Measurements from ENCODE around the gene TCEAL7.
"Not testable (repeated sequence)": the region's sequence is repeated elsewhere in the genome, so short reads cannot be mapped to it uniquely, and the experiment has no call there.

TCEAL7 gene

GRCh38 chrX:103347682-103348397, 17.8 kb downstream of the TCEAL7 start:
- DNase-seq (ENCODE audit: low read depth): no peak
- no peak overlapping the region for H3K4me3 ChIP-seq (ENCODE audit: low read depth, low read length)
- TF ChIP-seq MAX (IDR thresholded peaks at IDR 0.05; ENCODE audit: low read depth, low read length): no peak
- TF ChIP-seq MYC (IDR thresholded peaks at IDR 0.05; ENCODE audit: low read depth, low read length): no peak

- no peak for DNase-seq (ENCODE audit: low read depth)
- H3K4me3 ChIP-seq (ENCODE audit: low read depth, low read length): no peak within 1 kb of the TSS
- TF ChIP-seq POLR2A (IDR thresholded peaks at IDR 0.05; ENCODE audit: extremely low read depth, insufficient read length): no peak
- no peak for TF ChIP-seq MYC (IDR thresholded peaks at IDR 0.05; ENCODE audit: low read depth, low read length)
- TF ChIP-seq CTCF (IDR thresholded peaks at IDR 0.05; ENCODE audit: low read depth, low read length): no peak
- no peak for TF ChIP-seq MAX (IDR thresholded peaks at IDR 0.05; ENCODE audit: low read depth, low read length)
Observed at GRCh38 chrX:103356130-103356798, 26.2 kb downstream of the TCEAL7 start, which contains the start of gene TCEAL9. Gene TCEAL9 (plus strand): TSS chrX:103356506. CDS start chrX:103357685, 1,179 bp downstream.

- TF ChIP-seq CTCF (IDR thresholded peaks at IDR 0.05; ENCODE audit: low read depth, low read length) (no peak), POLR2A (IDR thresholded peaks at IDR 0.05; ENCODE audit: extremely low read depth, insufficient read length) (no peak), MYC (IDR thresholded peaks at IDR 0.05; ENCODE audit: low read depth, low read length) (no peak), MAX (IDR thresholded peaks at IDR 0.05; ENCODE audit: low read depth, low read length) (no peak)
- DNase-seq (ENCODE audit: low read depth): no peak
Observed at GRCh38 chrX:103356858-103357257, 26.8 kb downstream of the TCEAL7 start.

GRCh38 chrX:103357871-103358270, 27.8 kb downstream of the TCEAL7 start:
- TF ChIP-seq POLR2A (IDR thresholded peaks at IDR 0.05; ENCODE audit: extremely low read depth, insufficient read length) (no peak), MYC (IDR thresholded peaks at IDR 0.05; ENCODE audit: low read depth, low read length) (no peak), MAX (IDR thresholded peaks at IDR 0.05; ENCODE audit: low read depth, low read length) (no peak), CTCF (IDR thresholded peaks at IDR 0.05; ENCODE audit: low read depth, low read length) (no peak)
- H3K4me3 ChIP-seq (ENCODE audit: low read depth, low read length): no peak overlapping the region
- DNase-seq (ENCODE audit: low read depth): no peak

More at GRCh38 chrX:103356858-103357257, 26.8 kb downstream of the TCEAL7 start:
- H3K4me3 ChIP-seq (ENCODE audit: low read depth, low read length): no peak overlapping the region

GRCh38 chrX:103359605-103360004, 29.6 kb downstream of the TCEAL7 start:
- DNase-seq (ENCODE audit: low read depth); H3K4me3 ChIP-seq (ENCODE audit: low read depth, low read length): not testable (repeated sequence)

GRCh38 chrX:103360092-103360491, 30.1 kb downstream of the TCEAL7 start:
- no peak for DNase-seq (ENCODE audit: low read depth)
- no peak for TF ChIP-seq MAX (IDR thresholded peaks at IDR 0.05; ENCODE audit: low read depth, low read length)
- TF ChIP-seq MYC (IDR thresholded peaks at IDR 0.05; ENCODE audit: low read depth, low read length): no peak
- no peak for TF ChIP-seq CTCF (IDR thresholded peaks at IDR 0.05; ENCODE audit: low read depth, low read length)
- TF ChIP-seq POLR2A (IDR thresholded peaks at IDR 0.05; ENCODE audit: extremely low read depth, insufficient read length): no peak
- no peak overlapping the region for H3K4me3 ChIP-seq (ENCODE audit: low read depth, low read length)

Measured in NB4 (cell line).